Keratinocyte (primary cell): Measurements from ENCODE around the gene NDUFS1. TPM values are rescaled to one million over a fixed set of nuclear protein-coding genes. Genes with fewer than 3 reads are reported as not detected.
"Not testable (repeated sequence)": the region's sequence is repeated elsewhere in the genome, so short reads cannot be mapped to it uniquely, and the experiment has no call there.

Experiments used
- DNase-seq: peaks from one replicate; pipeline ENCODE4 v3.0.0-alpha.2; 2011; ENCODE audit warnings: low read depth, missing footprints, low spot score
- FAIRE-seq: peaks from 2 replicates; lab custom pipeline; 2011; peaks lifted over from hg19 to GRCh38; lab: Jason Lieb, UNC
- H2AFZ ChIP-seq: 2 replicates; pipeline ENCODE4 v1.6.0; 2012; ENCODE audit warnings: low read length, control low read depth, inconsistent platforms; ENCODE audit not compliant: control insufficient read depth
- H3K27ac ChIP-seq: 2 replicates; pipeline ENCODE4 v1.5.1; 2011; ENCODE audit warnings: low read length; ENCODE audit not compliant: control insufficient read depth, insufficient read depth
- H3K27me3 ChIP-seq: 3 replicates; pipeline ENCODE4 v1.6.0; 2011; ENCODE audit warnings: low read length; ENCODE audit not compliant: control insufficient read depth, insufficient read depth; ENCODE audit errors: extremely low read depth
- H3K36me3 ChIP-seq, 2 experiments: 2 replicates in 1 of 2; 3 replicates in 1 of 2; pipeline ENCODE4 v1.5.1; 2011; ENCODE audit warnings: low read length in 2 of 2, mild to moderate bottlenecking in 1 of 2; ENCODE audit not compliant: control insufficient read depth in 2 of 2, insufficient read depth in 2 of 2; ENCODE audit errors: extremely low read depth in 1 of 2
- H3K4me1 ChIP-seq: 3 replicates; pipeline ENCODE4 v1.5.1; 2011; ENCODE audit warnings: low read length; ENCODE audit not compliant: control insufficient read depth, insufficient read depth; ENCODE audit errors: extremely low read depth
- H3K4me2 ChIP-seq: 3 replicates; pipeline ENCODE4 v1.6.0; 2011; ENCODE audit warnings: low read depth, low read length; ENCODE audit not compliant: control insufficient read depth, insufficient read depth; ENCODE audit errors: extremely low read depth
- H3K4me3 ChIP-seq, 3 experiments: fragments of 200-600 bp in 1 of 3; sonication (generic) in 1 of 3; 2 replicates in 2 of 3; 3 replicates in 1 of 3; pipeline ENCODE4 v1.5.1; 2011 to 2016; ENCODE audit warnings: low read length in 3 of 3, mild to moderate bottlenecking in 3 of 3, control low read depth in 2 of 3, inconsistent platforms in 1 of 3, low read depth in 1 of 3, mixed read lengths in 1 of 3, mixed run types in 1 of 3, moderate library complexity in 1 of 3; ENCODE audit not compliant: control insufficient read depth in 2 of 3, insufficient read depth in 2 of 3; ENCODE audit errors: extremely low read depth in 1 of 3
- H3K79me2 ChIP-seq: 2 replicates; pipeline ENCODE4 v1.6.0; 2012; ENCODE audit warnings: low read length; ENCODE audit not compliant: control insufficient read depth, insufficient read depth
- H3K9ac ChIP-seq: 3 replicates; pipeline ENCODE4 v1.6.0; 2011; ENCODE audit warnings: low read length; ENCODE audit not compliant: control insufficient read depth, insufficient read depth; ENCODE audit errors: extremely low read depth
- H3K9me1 ChIP-seq: 3 replicates; pipeline ENCODE4 v1.6.0; 2011; ENCODE audit warnings: low read length; ENCODE audit not compliant: control insufficient read depth, insufficient read depth; ENCODE audit errors: extremely low read depth
- H3K9me3 ChIP-seq: 2 replicates; pipeline ENCODE4 v1.5.1; 2012; ENCODE audit warnings: low read depth, low read length; ENCODE audit not compliant: control insufficient read depth
- H4K20me1 ChIP-seq: 3 replicates; pipeline ENCODE4 v1.6.0; 2011; ENCODE audit warnings: low read length; ENCODE audit not compliant: control insufficient read depth, insufficient read depth; ENCODE audit errors: extremely low read depth
- CTCF ChIP-seq, 3 experiments: IDR thresholded peaks in 1 of 3; conservative IDR thresholded peaks in 1 of 3; optimal IDR thresholded peaks in 1 of 3; 2 replicates in 2 of 3; 3 replicates in 1 of 3; pipeline versions ENCODE3 to v1.5.1; 2011; ENCODE audit warnings: low read length in 3 of 3, mild to moderate bottlenecking in 3 of 3, moderate library complexity in 2 of 3, control low read depth in 1 of 3, inconsistent platforms in 1 of 3; ENCODE audit not compliant: insufficient read depth in 2 of 3; ENCODE audit errors: extremely low read depth in 1 of 3
- EZH2 ChIP-seq: IDR thresholded peaks from one replicate; pipeline ENCODE4 v1.6.1; 2012; ENCODE audit warnings: inconsistent platforms, mild to moderate bottlenecking, low read length, moderate library complexity
- dilution Hi-C: fragments of 300-500 bp; cut with MboI; formaldehyde crosslinking; loops from one replicate; pipeline ENCODE4 v1.7.0; 2020; ENCODE audit warnings: low sequenced_read_pairs; ENCODE audit not compliant: extremely low pct_ligation_motif_present
- polyA plus RNA-seq, 5 experiments: library from polyadenylated mRNA; depleted of rRNA in 3 of 5; stranded (reverse) in 3 of 5; stranded (forward) in 1 of 5; unstranded in 1 of 5; fragments of >200 nt; gene quantifications; 1 replicate in 1 of 5; 2 replicates in 3 of 5; 3 replicates in 1 of 5; pipeline versions ENCODE4 v1.2.1 to v1.2.3, GENCODE V29; 2011 to 2012; ENCODE audit warnings: missing spikeins in 2 of 5, low read depth in 1 of 5, low replicate concordance in 1 of 5

The NDUFS1 gene
- polyA plus RNA-seq, 1 donor (not counting 4 experiments of a cell fraction or from before 2014, with no cell fraction given), result 83.7 TPM

GRCh38 chr2:206125901-206126300, 33.3 kb downstream of the NDUFS1 start:
- H3K4me1 ChIP-seq, result peaks cover 5% of the 10 kb centered on the region
- dilution Hi-C loops, result no loop called here
- DNase-seq, result no peak
- TF ChIP-seq EZH2, result no peak
- no peak for TF ChIP-seq CTCF (optimal IDR thresholded peaks at IDR 0.05 in 1 of 3, IDR thresholded peaks at IDR 0.05 in 1 of 3, conservative IDR thresholded peaks at IDR 0.05 in 1 of 3; ENCODE audit: extremely low read depth in 1 of 3, insufficient read depth in 2 of 3, low read length in 3 of 3)
- peaks cover 8% of the 10 kb centered on the region in 2 experiments for H3K36me3 ChIP-seq
- no peak overlapping the region for H3K27ac ChIP-seq
- FAIRE-seq, result no peak
- H4K20me1 ChIP-seq, result no peaks in the 10 kb centered on the region
- no peak overlapping the region for H3K9ac ChIP-seq
- H3K4me3 ChIP-seq, result no peak overlapping the region
- no peaks in the 10 kb centered on the region for H3K27me3 ChIP-seq
- H3K9me1 ChIP-seq, result no peaks in the 10 kb centered on the region
- H3K9me3 ChIP-seq, result no peaks in the 10 kb centered on the region
- H3K4me2 ChIP-seq, result no peak overlapping the region
- H3K79me2 ChIP-seq, result no peaks in the 10 kb centered on the region
- H2AFZ ChIP-seq, result no peak overlapping the region

GRCh38 chr2:206122569-206122968, 36.7 kb downstream of the NDUFS1 start:
- H4K20me1 ChIP-seq, H3K9me1 ChIP-seq, H3K9ac ChIP-seq, H3K27me3 ChIP-seq, H3K9me3 ChIP-seq, H3K79me2 ChIP-seq, H3K27ac ChIP-seq, H3K4me2 ChIP-seq, H3K4me1 ChIP-seq, H3K4me3 ChIP-seq, FAIRE-seq, dilution Hi-C loops, H2AFZ ChIP-seq, DNase-seq: not testable (repeated sequence)
- peaks cover 9 to 16% of the 10 kb centered on the region in 2 experiments for H3K36me3 ChIP-seq

GRCh38 chr2:206116278-206116677, 43.0 kb downstream of the NDUFS1 start:
- H3K9me1 ChIP-seq, result no peaks in the 10 kb centered on the region
- no peaks in the 10 kb centered on the region for H3K27me3 ChIP-seq
- no peaks in the 10 kb centered on the region for H4K20me1 ChIP-seq
- no peak for TF ChIP-seq EZH2
- TF ChIP-seq CTCF (optimal IDR thresholded peaks at IDR 0.05 in 1 of 3, IDR thresholded peaks at IDR 0.05 in 1 of 3, conservative IDR thresholded peaks at IDR 0.05 in 1 of 3; ENCODE audit: extremely low read depth in 1 of 3, insufficient read depth in 2 of 3, low read length in 3 of 3), result no peak
- no peak overlapping the region for H3K4me2 ChIP-seq
- no peak overlapping the region for H3K27ac ChIP-seq
- H2AFZ ChIP-seq, result no peak overlapping the region
- no peak overlapping the region for H3K4me3 ChIP-seq
- DNase-seq (no peak), FAIRE-seq (no peak)
- dilution Hi-C loops, result no loop called here
- H3K79me2 ChIP-seq, result no peaks in the 10 kb centered on the region
- peaks cover 5 to 9% of the 10 kb centered on the region in 2 experiments for H3K36me3 ChIP-seq
- no peak overlapping the region for H3K9ac ChIP-seq
- H3K9me3 ChIP-seq, result no peaks in the 10 kb centered on the region
- H3K4me1 ChIP-seq, result no peaks in the 10 kb centered on the region
